Astrocyte (in vitro differentiated cells and primary cell): ENCODE measurements around the gene SMIM35. TPM values are rescaled to one million over a fixed set of nuclear protein-coding genes. Genes with fewer than 3 reads are reported as not detected.

Experiments used
- DNase-seq: peaks from one replicate; pipeline ENCODE4 v3.0.0-alpha.2; 2010; ENCODE audit warnings: low read depth
- FAIRE-seq: peaks from 2 replicates; lab custom pipeline; 2011; peaks lifted over from hg19 to GRCh38; lab: Jason Lieb, UNC
- H2AFZ ChIP-seq: 2 replicates; pipeline ENCODE4 v1.6.0; 2012; ENCODE audit warnings: low read depth, low read length, inconsistent platforms
- H3K27ac ChIP-seq: 2 replicates; pipeline ENCODE4 v1.5.1; 2011; ENCODE audit warnings: low read depth, low read length, inconsistent platforms
- H3K27me3 ChIP-seq: 2 replicates; pipeline ENCODE4 v1.6.0; 2011; ENCODE audit warnings: low read length, inconsistent platforms; ENCODE audit not compliant: insufficient read depth
- H3K36me3 ChIP-seq: 2 replicates; pipeline ENCODE4 v1.5.1; 2011; ENCODE audit warnings: low read length, inconsistent platforms; ENCODE audit not compliant: insufficient read depth
- H3K4me1 ChIP-seq: 2 replicates; pipeline ENCODE4 v1.5.1; 2011; ENCODE audit warnings: low read length, inconsistent platforms; ENCODE audit not compliant: insufficient read depth
- H3K4me2 ChIP-seq: 2 replicates; pipeline ENCODE4 v1.6.0; 2012; ENCODE audit warnings: low read length, inconsistent platforms
- H3K4me3 ChIP-seq: 2 replicates; pipeline ENCODE4 v1.5.1; 2011; ENCODE audit warnings: low read depth, mild to moderate bottlenecking, low read length, inconsistent platforms; ENCODE audit not compliant: insufficient read depth
- H3K79me2 ChIP-seq: 2 replicates; pipeline ENCODE4 v1.6.0; 2012; ENCODE audit warnings: mild to moderate bottlenecking, low read length, inconsistent platforms; ENCODE audit not compliant: insufficient read depth
- H3K9ac ChIP-seq: 2 replicates; pipeline ENCODE4 v1.6.0; 2012; ENCODE audit warnings: mild to moderate bottlenecking, low read length, inconsistent platforms
- H3K9me3 ChIP-seq: 2 replicates; pipeline ENCODE4 v1.5.1; 2012; ENCODE audit warnings: low read depth, mild to moderate bottlenecking, low read length, inconsistent platforms; ENCODE audit not compliant: insufficient read depth
- H4K20me1 ChIP-seq: 2 replicates; pipeline ENCODE4 v1.6.0; 2012; ENCODE audit warnings: low read length, inconsistent platforms; ENCODE audit not compliant: insufficient read depth
- H3K27ac Mint-ChIP-seq: one replicate; pipeline ENCODE4 v1.8.0; 2021; ENCODE audit warnings: mild to moderate bottlenecking, mixed read lengths; ENCODE audit not compliant: unreplicated experiment
- H3K27me3 Mint-ChIP-seq: one replicate; pipeline ENCODE4 v1.8.0; 2021; ENCODE audit warnings: low read depth, mixed read lengths; ENCODE audit not compliant: unreplicated experiment
- H3K36me3 Mint-ChIP-seq: one replicate; pipeline ENCODE4 v1.8.0; 2021; ENCODE audit warnings: low read depth, mixed read lengths; ENCODE audit not compliant: unreplicated experiment
- H3K4me1 Mint-ChIP-seq: one replicate; pipeline ENCODE4 v1.8.0; 2021; ENCODE audit warnings: low read depth, mixed read lengths; ENCODE audit not compliant: unreplicated experiment
- H3K4me3 Mint-ChIP-seq: one replicate; pipeline ENCODE4 v1.8.0; 2021; ENCODE audit warnings: mild to moderate bottlenecking, moderate library complexity, mixed read lengths; ENCODE audit not compliant: unreplicated experiment
- H3K9me3 Mint-ChIP-seq: one replicate; pipeline ENCODE4 v1.8.0; 2021; ENCODE audit warnings: mild to moderate bottlenecking, mixed read lengths; ENCODE audit not compliant: unreplicated experiment
- CTCF ChIP-seq: IDR thresholded peaks from 2 replicates; pipeline ENCODE4 v1.5.1; 2011; ENCODE audit warnings: low read depth, mild to moderate bottlenecking, inconsistent platforms, low read length, moderate library complexity; ENCODE audit not compliant: insufficient read depth
- EZH2 ChIP-seq: IDR thresholded peaks from 2 replicates; pipeline ENCODE4 v1.6.1; 2012; ENCODE audit warnings: mild to moderate bottlenecking, low read length, inconsistent platforms; ENCODE audit not compliant: insufficient read depth
- total RNA-seq: library from RNA; stranded (reverse); gene quantifications from 2 replicates; pipeline ENCODE4 v1.2.1, GENCODE V29; 2021

Gene SMIM35
- total RNA-seq, 1 donor from 2014 or later = not detected

- no peaks in the 10 kb centered on the region for H3K9me3 ChIP-seq
- Mint-ChIP-seq H3K9me3 (no peaks in the 10 kb centered on the region), H3K4me1 (peaks cover 7% of the 10 kb centered on the region), H3K27ac (no peak overlapping the region), H3K27me3 (peaks cover 45% of the 10 kb centered on the region), H3K36me3 (no peaks in the 10 kb centered on the region), H3K4me3 (no peak overlapping the region)
- no peaks in the 10 kb centered on the region for H3K36me3 ChIP-seq
- no peak overlapping the region for H3K4me2 ChIP-seq
- no peaks in the 10 kb centered on the region for H3K4me1 ChIP-seq
- H3K79me2 ChIP-seq = no peaks in the 10 kb centered on the region
- no peak overlapping the region for H3K4me3 ChIP-seq
- FAIRE-seq (no peak), DNase-seq (peak; percentile 1)
- no peak for TF ChIP-seq EZH2
- TF ChIP-seq CTCF = no peak
- H2AFZ ChIP-seq = no peak overlapping the region
- H3K9ac ChIP-seq = no peak overlapping the region
- H4K20me1 ChIP-seq = no peaks in the 10 kb centered on the region
- peaks cover 2% of the 10 kb centered on the region for H3K27me3 ChIP-seq
- no peak overlapping the region for H3K27ac ChIP-seq
These were observed 31.8 kb downstream of the SMIM35 start for GRCh38 chr11:118054712-118055640.

GRCh38 chr11:118052581-118053206 is 34.1 kb downstream of the SMIM35 start:
- Histone ChIP-seq H3K36me3 (no peaks in the 10 kb centered on the region), H3K4me3 (no peak overlapping the region), H3K4me1 (no peaks in the 10 kb centered on the region), H3K4me2 (no peak overlapping the region), H3K9ac (no peak overlapping the region), H3K9me3 (no peaks in the 10 kb centered on the region), H4K20me1 (no peaks in the 10 kb centered on the region), H3K79me2 (no peaks in the 10 kb centered on the region), H3K27ac (no peak overlapping the region), H2AFZ (no peak overlapping the region), H3K27me3 (peaks cover 3% of the 10 kb centered on the region)
- no peak overlapping the region for H3K27ac Mint-ChIP-seq
- peaks cover 49% of the 10 kb centered on the region for H3K27me3 Mint-ChIP-seq
- TF ChIP-seq CTCF = no peak
- no peak for TF ChIP-seq EZH2
- H3K4me1 Mint-ChIP-seq = peaks cover 7% of the 10 kb centered on the region
- no peaks in the 10 kb centered on the region for H3K9me3 Mint-ChIP-seq
- H3K36me3 Mint-ChIP-seq = no peaks in the 10 kb centered on the region
- no peak overlapping the region for H3K4me3 Mint-ChIP-seq
- FAIRE-seq = no peak
- DNase-seq = no peak
